ENCODE data around the gene HOTAIR. TPM values are rescaled to one million over a fixed set of nuclear protein-coding genes. Genes with fewer than 3 reads are reported as not detected.

Gene HOTAIR
- total RNA-seq, 1 donor from 2014 or later, result not detected

DNA sequence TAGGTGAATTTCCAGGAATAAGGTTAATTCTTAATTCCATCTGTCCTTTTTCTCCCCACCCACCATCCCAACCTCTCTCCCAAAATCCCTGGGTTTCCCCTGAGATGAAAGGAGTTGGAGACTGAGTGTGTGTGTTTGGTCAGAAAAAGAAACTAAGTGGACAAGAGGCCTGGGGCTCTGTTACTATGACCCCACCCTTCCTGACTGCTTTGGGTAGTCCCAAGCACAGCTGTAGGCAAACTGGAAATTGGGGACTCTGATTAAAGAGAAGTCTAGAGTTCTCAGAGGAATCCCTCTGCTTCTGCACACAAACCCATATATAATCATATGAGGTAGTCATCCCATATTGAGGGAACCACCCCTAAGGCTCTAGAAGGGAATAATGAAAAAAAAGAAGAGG, 27.0 kb downstream of the HOTAIR start:
- intact Hi-C loops (cut with micrococcal nuclease), result no loop called here
- no peak for ATAC-seq (ENCODE audit: low read depth)
- H3K4me3 Mint-ChIP-seq, result no peak overlapping the region
- H3K27ac Mint-ChIP-seq, result no peak overlapping the region
- H3K9me3 Mint-ChIP-seq, result no peaks in the 10 kb centered on the region
- CTCF ChIA-PET, result no interaction called here
- peaks cover 4% of the 10 kb centered on the region for H3K4me1 Mint-ChIP-seq
- peaks cover 76% of the 10 kb centered on the region for H3K27me3 Mint-ChIP-seq
- H3K36me3 Mint-ChIP-seq (ENCODE audit: low read depth), result no peaks in the 10 kb centered on the region
- TF ChIP-seq, protein P1, sequence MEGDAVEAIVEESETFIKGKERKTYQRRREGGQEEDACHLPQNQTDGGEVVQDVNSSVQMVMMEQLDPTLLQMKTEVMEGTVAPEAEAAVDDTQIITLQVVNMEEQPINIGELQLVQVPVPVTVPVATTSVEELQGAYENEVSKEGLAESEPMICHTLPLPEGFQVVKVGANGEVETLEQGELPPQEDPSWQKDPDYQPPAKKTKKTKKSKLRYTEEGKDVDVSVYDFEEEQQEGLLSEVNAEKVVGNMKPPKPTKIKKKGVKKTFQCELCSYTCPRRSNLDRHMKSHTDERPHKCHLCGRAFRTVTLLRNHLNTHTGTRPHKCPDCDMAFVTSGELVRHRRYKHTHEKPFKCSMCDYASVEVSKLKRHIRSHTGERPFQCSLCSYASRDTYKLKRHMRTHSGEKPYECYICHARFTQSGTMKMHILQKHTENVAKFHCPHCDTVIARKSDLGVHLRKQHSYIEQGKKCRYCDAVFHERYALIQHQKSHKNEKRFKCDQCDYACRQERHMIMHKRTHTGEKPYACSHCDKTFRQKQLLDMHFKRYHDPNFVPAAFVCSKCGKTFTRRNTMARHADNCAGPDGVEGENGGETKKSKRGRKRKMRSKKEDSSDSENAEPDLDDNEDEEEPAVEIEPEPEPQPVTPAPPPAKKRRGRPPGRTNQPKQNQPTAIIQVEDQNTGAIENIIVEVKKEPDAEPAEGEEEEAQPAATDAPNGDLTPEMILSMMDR (IDR thresholded peaks at IDR 0.05), result no peak
- DNase-seq, result no peak
- POLR2A ChIA-PET, result no interaction called here

DNA sequence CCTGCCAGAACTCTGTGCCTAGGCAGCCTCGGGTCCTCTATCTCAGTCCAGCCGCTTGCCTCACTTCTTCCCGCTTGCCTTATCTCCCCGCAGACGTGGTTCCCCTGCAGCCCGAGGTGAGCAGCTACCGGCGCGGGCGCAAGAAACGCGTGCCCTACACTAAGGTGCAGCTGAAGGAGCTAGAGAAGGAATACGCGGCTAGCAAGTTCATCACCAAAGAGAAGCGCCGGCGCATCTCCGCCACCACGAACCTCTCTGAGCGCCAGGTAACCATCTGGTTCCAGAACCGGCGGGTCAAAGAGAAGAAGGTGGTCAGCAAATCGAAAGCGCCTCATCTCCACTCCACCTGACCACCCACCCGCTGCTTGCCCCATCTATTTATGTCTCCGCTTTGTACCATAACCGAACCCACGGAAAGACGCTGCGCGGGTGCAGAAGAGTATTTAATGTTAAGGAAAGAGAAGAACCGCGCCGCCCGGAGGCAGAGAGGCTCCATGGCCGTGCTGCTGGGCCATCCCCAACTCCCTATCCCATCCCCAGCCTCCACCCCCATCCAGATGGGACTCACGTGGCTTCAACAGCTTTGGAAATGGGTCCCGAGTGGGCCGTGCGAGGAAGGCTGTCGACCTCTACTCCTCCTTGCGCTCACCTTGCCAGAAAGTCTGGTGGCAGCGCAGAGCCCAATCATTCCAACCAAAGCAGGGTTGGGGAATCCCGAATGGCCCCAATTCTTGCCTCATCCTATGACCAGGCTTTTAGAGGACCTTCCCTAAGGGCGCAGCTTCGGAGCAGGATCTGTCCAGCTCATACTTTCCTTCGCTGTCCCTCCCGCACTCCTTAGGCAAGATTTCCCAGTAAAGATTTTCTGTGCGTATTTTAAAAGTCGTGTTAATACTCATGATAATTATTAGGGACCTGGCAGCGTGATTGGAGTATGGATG, 29.6 kb downstream of the HOTAIR start:
- no peaks in the 10 kb centered on the region for H3K4me1 Mint-ChIP-seq
- H3K4me3 Mint-ChIP-seq, result no peak overlapping the region
- ChIA-PET CTCF (no interaction called here), POLR2A (no interaction called here)
- intact Hi-C loops (cut with micrococcal nuclease), result no loop called here
- no peak for DNase-seq
- no peaks in the 10 kb centered on the region for H3K9me3 Mint-ChIP-seq
- H3K27me3 Mint-ChIP-seq, result peaks cover 73% of the 10 kb centered on the region
- no peak for ATAC-seq (ENCODE audit: low read depth)
- TF ChIP-seq, protein P1 (IDR thresholded peaks at IDR 0.05), result no peak
- no peaks in the 10 kb centered on the region for H3K36me3 Mint-ChIP-seq (ENCODE audit: low read depth)
- no peak overlapping the region for H3K27ac Mint-ChIP-seq

DNA sequence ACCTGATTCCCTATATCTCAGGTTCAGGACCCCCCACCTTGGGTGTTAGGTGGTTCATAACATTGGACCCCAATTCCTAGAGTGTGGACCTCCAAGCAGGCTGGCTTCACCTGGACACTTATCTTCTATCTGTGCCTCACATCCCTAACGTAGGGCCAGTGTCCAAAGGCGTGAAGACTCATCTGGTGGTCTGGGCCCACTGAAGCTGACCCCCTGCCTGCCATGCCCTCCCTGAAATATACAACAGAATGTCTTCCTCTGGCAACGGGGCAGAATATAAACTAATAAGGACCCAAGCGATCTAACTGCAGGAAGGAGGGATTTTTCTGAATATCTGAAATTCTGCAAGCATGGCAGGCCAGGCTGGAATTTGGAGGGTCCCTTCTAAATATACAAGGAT, 30.5 kb downstream of the HOTAIR start:
- Mint-ChIP-seq H3K27ac (no peak overlapping the region), H3K27me3 (peaks cover 78% of the 10 kb centered on the region), H3K4me1 (no peaks in the 10 kb centered on the region), H3K36me3 (ENCODE audit: low read depth) (no peaks in the 10 kb centered on the region), H3K4me3 (no peak overlapping the region), H3K9me3 (no peaks in the 10 kb centered on the region)
- intact Hi-C loops (cut with micrococcal nuclease), result no loop called here
- no peak for ATAC-seq (ENCODE audit: low read depth)
- TF ChIP-seq, protein P1 (IDR thresholded peaks at IDR 0.05), result no peak
- ChIA-PET CTCF (no interaction called here), POLR2A (no interaction called here)
- no peak for DNase-seq

DNA sequence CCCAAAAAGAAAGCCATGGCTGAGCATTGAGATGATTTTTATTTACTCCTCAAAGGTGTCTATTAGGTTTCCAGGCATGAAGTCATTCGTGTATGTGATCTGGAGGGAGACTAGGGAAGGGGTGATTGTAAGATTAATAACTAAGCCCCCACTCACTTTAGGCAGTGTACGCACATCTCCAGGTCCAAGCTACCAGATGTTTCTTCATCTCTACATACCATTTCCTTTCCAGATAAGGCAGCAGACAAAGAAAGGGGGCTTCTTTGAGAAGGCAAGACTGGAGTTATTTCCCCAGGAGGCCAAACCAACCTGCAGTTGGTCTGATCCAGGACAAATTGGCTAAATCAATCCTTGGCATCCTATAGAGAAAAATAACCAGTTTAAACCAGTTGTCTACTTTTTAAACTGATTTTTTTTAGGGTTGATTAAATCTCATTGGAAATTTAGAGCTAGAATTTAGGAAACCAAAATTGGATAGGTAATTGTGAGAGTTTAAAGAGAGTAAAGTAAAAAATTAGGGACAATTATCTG, 32.2 kb downstream of the HOTAIR start:
- TF ChIP-seq, protein P1 (IDR thresholded peaks at IDR 0.05), result no peak
- intact Hi-C loops (cut with micrococcal nuclease), result no loop called here
- POLR2A ChIA-PET, result no interaction called here

DNA sequence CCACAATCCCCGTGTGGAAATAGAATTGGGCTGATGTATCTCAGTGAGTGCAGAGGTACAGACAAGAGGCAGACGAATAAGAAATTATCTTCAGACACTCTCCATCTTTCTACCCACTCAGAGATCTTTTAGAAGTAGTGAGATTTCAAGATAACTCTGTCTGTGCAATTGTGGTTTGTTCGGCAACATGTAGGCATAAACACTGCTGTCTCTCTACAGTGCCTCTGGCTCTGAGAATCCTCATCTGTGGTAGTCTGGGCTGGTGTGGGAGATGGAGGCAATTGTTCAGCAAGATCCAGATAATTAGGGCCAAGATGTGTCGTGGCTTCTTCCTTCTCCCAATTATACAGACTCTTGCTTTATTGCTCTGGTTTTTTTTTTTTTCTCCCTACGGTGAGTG, 33.0 kb downstream of the HOTAIR start:
- CTCF ChIA-PET, result no interaction called here
- H3K4me3 Mint-ChIP-seq, result no peak overlapping the region

More for the DNA sequence above, 32.2 kb downstream of the HOTAIR start:
- DNase-seq (no peak), ATAC-seq (ENCODE audit: low read depth) (no peak)
- Mint-ChIP-seq H3K27me3 (peaks cover 72% of the 10 kb centered on the region), H3K9me3 (no peaks in the 10 kb centered on the region), H3K4me1 (no peaks in the 10 kb centered on the region), H3K36me3 (ENCODE audit: low read depth) (no peaks in the 10 kb centered on the region), H3K27ac (no peak overlapping the region), H3K4me3 (no peak overlapping the region)
- CTCF ChIA-PET, result no interaction called here

More for the DNA sequence above, 33.0 kb downstream of the HOTAIR start:
- Mint-ChIP-seq H3K9me3 (no peaks in the 10 kb centered on the region), H3K27ac (no peak overlapping the region), H3K27me3 (peaks cover 77% of the 10 kb centered on the region), H3K36me3 (ENCODE audit: low read depth) (no peaks in the 10 kb centered on the region), H3K4me1 (no peaks in the 10 kb centered on the region)
- POLR2A ChIA-PET, result no interaction called here
- no peak for DNase-seq
- ATAC-seq (ENCODE audit: low read depth), result no peak
- TF ChIP-seq, protein P1 (IDR thresholded peaks at IDR 0.05), result no peak
- intact Hi-C loops (cut with micrococcal nuclease), result no loop called here

Data from activated B cell treated with CpG ODN at 0.5 μM for 24 hours (primary cell).